ENCODE results near the gene SLC2A4RG. TPM values are rescaled to one million over a fixed set of nuclear protein-coding genes. Genes with fewer than 3 reads are reported as not detected.

The SLC2A4RG gene
- total RNA-seq, 1 donor from 2014 or later, result 65.6 TPM

- TF ChIP-seq EZH2 (IDR thresholded peaks at IDR 0.05; ENCODE audit: insufficient read depth, low read length) (no peak), CTCF (IDR thresholded peaks at IDR 0.05; ENCODE audit: insufficient read depth, low read depth, low read length) (no peak)
- FAIRE-seq (no peak), DNase-seq (ENCODE audit: low read depth) (no peak)
- H3K9me3 ChIP-seq (ENCODE audit: insufficient read depth, low read depth, low read length), result no peaks in the 10 kb centered on the region
- peaks cover 3% of the 10 kb centered on the region for H4K20me1 ChIP-seq (ENCODE audit: insufficient read depth, low read length)
- Mint-ChIP-seq H3K4me3 (ENCODE audit: unreplicated experiment) (no peak overlapping the region), H3K9me3 (ENCODE audit: unreplicated experiment) (no peaks in the 10 kb centered on the region), H3K27ac (ENCODE audit: unreplicated experiment) (no peak overlapping the region), H3K27me3 (ENCODE audit: low read depth, unreplicated experiment) (no peaks in the 10 kb centered on the region), H3K4me1 (ENCODE audit: low read depth, unreplicated experiment) (peaks cover 4% of the 10 kb centered on the region), H3K36me3 (ENCODE audit: low read depth, unreplicated experiment) (peaks cover 4% of the 10 kb centered on the region)
- no peaks in the 10 kb centered on the region for H3K36me3 ChIP-seq (ENCODE audit: insufficient read depth, low read length)
- H3K27ac ChIP-seq (ENCODE audit: low read depth, low read length), result no peak overlapping the region
- H3K79me2 ChIP-seq (ENCODE audit: insufficient read depth, low read length), result no peaks in the 10 kb centered on the region
- no peaks in the 10 kb centered on the region for H3K4me1 ChIP-seq (ENCODE audit: insufficient read depth, low read length)
- H3K4me2 ChIP-seq (ENCODE audit: low read length), result no peak overlapping the region
- H3K27me3 ChIP-seq (ENCODE audit: insufficient read depth, low read length), result no peaks in the 10 kb centered on the region
- no peak overlapping the region for H2AFZ ChIP-seq (ENCODE audit: low read depth, low read length)
- H3K9ac ChIP-seq (ENCODE audit: low read length), result no peak overlapping the region
- no peak overlapping the region for H3K4me3 ChIP-seq (ENCODE audit: insufficient read depth, low read depth, low read length)
Observed at GRCh38 chr20:63751471-63752271, 12.1 kb downstream of the SLC2A4RG start.

GRCh38 chr20:63752411-63753101 is 13.0 kb downstream of the SLC2A4RG start:
- DNase-seq (ENCODE audit: low read depth) (no peak), FAIRE-seq (no peak)
- H3K27me3 ChIP-seq (ENCODE audit: insufficient read depth, low read length), result no peaks in the 10 kb centered on the region
- no peaks in the 10 kb centered on the region for H3K4me1 ChIP-seq (ENCODE audit: insufficient read depth, low read length)
- Mint-ChIP-seq H3K4me3 (ENCODE audit: unreplicated experiment) (no peak overlapping the region), H3K27me3 (ENCODE audit: low read depth, unreplicated experiment) (no peaks in the 10 kb centered on the region), H3K4me1 (ENCODE audit: low read depth, unreplicated experiment) (peaks cover 4% of the 10 kb centered on the region), H3K36me3 (ENCODE audit: low read depth, unreplicated experiment) (peaks cover 4% of the 10 kb centered on the region), H3K27ac (ENCODE audit: unreplicated experiment) (no peak overlapping the region), H3K9me3 (ENCODE audit: unreplicated experiment) (no peaks in the 10 kb centered on the region)
- H3K9me3 ChIP-seq (ENCODE audit: insufficient read depth, low read depth, low read length), result no peaks in the 10 kb centered on the region
- H3K4me2 ChIP-seq (ENCODE audit: low read length), result no peak overlapping the region
- no peaks in the 10 kb centered on the region for H3K79me2 ChIP-seq (ENCODE audit: insufficient read depth, low read length)
- H2AFZ ChIP-seq (ENCODE audit: low read depth, low read length), result no peak overlapping the region
- TF ChIP-seq CTCF (IDR thresholded peaks at IDR 0.05; ENCODE audit: insufficient read depth, low read depth, low read length) (no peak), EZH2 (IDR thresholded peaks at IDR 0.05; ENCODE audit: insufficient read depth, low read length) (no peak)
- no peak overlapping the region for H3K9ac ChIP-seq (ENCODE audit: low read length)
- H3K36me3 ChIP-seq (ENCODE audit: insufficient read depth, low read length), result no peaks in the 10 kb centered on the region
- no peak overlapping the region for H3K27ac ChIP-seq (ENCODE audit: low read depth, low read length)
- H4K20me1 ChIP-seq (ENCODE audit: insufficient read depth, low read length), result peaks cover 3% of the 10 kb centered on the region
- H3K4me3 ChIP-seq (ENCODE audit: insufficient read depth, low read depth, low read length), result no peak overlapping the region
